NCI-H82 treated with DMSO at 0.1 percent for 48 hours (cell line): ENCODE results near the gene CAVIN2.
"Not testable (repeated sequence)": the region's sequence is repeated elsewhere in the genome, so short reads cannot be mapped to it uniquely, and the experiment has no call there.

Experiments
- DNase-seq: peaks from one replicate; lab custom pipeline; 2025; ENCODE audit not compliant: unreplicated experiment; lab: John Stamatoyannopoulos, UW

The CAVIN2 gene

GRCh38 chr2:191803007-191803406 is 43.9 kb downstream of the CAVIN2 start:
- DNase-seq, result no peak

GRCh38 chr2:191802180-191802579 is 44.7 kb downstream of the CAVIN2 start:
- no peak for DNase-seq

- DNase-seq, result no peak
Measured at GRCh38 chr2:191800874-191801273, 46.0 kb downstream of the CAVIN2 start.

GRCh38 chr2:191799526-191799925 is 47.4 kb downstream of the CAVIN2 start:
- DNase-seq, result no peak

- DNase-seq, result no peak
Measured at GRCh38 chr2:191797942-191798876, 48.7 kb downstream of the CAVIN2 start.

GRCh38 chr2:191797500-191797899 is 49.4 kb downstream of the CAVIN2 start:
- DNase-seq, result no peak

- DNase-seq, result no peak
Measured at GRCh38 chr2:191795715-191796114, 51.2 kb downstream of the CAVIN2 start.

- no peak for DNase-seq
Measured at GRCh38 chr2:191791953-191792560, 54.8 kb downstream of the CAVIN2 start.

- DNase-seq, result no peak
Measured at GRCh38 chr2:191790737-191791136, 56.2 kb downstream of the CAVIN2 start.

GRCh38 chr2:191789796-191790195 is 57.1 kb downstream of the CAVIN2 start:
- no peak for DNase-seq

- DNase-seq, result no peak
Measured at GRCh38 chr2:191786694-191787093, 60.2 kb downstream of the CAVIN2 start.

GRCh38 chr2:191785651-191786050 is 61.2 kb downstream of the CAVIN2 start:
- DNase-seq, result not testable (repeated sequence)
